HepG2 (cell line): ENCODE measurements around the gene RDH11. TPM values are rescaled to one million over a fixed set of nuclear protein-coding genes. Genes with fewer than 3 reads are reported as not detected.

Experiments used
- ASH2L ChIP-seq: fragments of 300-600, 200-600 bp; sonication (generic); IDR thresholded peaks from 2 replicates; pipeline ENCODE4 v1.7.0; 2017; ENCODE audit warnings: low read depth, mild to moderate bottlenecking, moderate library complexity, mixed read lengths, low read length; ENCODE audit not compliant: insufficient read length
- CC2D1A ChIP-seq: sonication (generic); formaldehyde crosslinking; IDR thresholded peaks from 2 replicates; pipeline ENCODE4 v1.8.1; 2023; ENCODE audit warnings: mild to moderate bottlenecking, missing genetic modification reagents
- HOXA5 ChIP-seq: sonication (generic); formaldehyde crosslinking; IDR thresholded peaks from 2 replicates; pipeline ENCODE4 v1.4.0; 2020; ENCODE audit warnings: missing genetic modification reagents
- KAT7 ChIP-seq: IDR thresholded peaks from 2 replicates; pipeline ENCODE4 v1.6.1; 2018; ENCODE audit warnings: borderline replicate concordance, missing compliant biosample characterization
- MEIS2 ChIP-seq: sonication (generic); formaldehyde crosslinking; IDR thresholded peaks from 2 replicates; pipeline ENCODE4 v1.9.0; 2021; ENCODE audit warnings: mild to moderate bottlenecking, missing genetic modification reagents
- NPAS2 ChIP-seq: sonication (generic); formaldehyde crosslinking; IDR thresholded peaks from 2 replicates; pipeline ENCODE4 v1.8.0; 2022; ENCODE audit warnings: mild to moderate bottlenecking, missing genetic modification reagents, borderline replicate concordance
- NR2C2 ChIP-seq: sonication (generic); formaldehyde crosslinking; IDR thresholded peaks from 2 replicates; pipeline ENCODE4 v1.4.0; 2020; ENCODE audit warnings: missing genetic modification reagents, mild to moderate bottlenecking, moderate library complexity, borderline replicate concordance
- SKI ChIP-seq: fragments of 450-650 bp; IDR thresholded peaks from one replicate; pipeline ENCODE4 v1.6.1; 2018; ENCODE audit warnings: mild to moderate bottlenecking; ENCODE audit not compliant: partially characterized antibody
- SNAI1 ChIP-seq: sonication (generic); formaldehyde crosslinking; IDR thresholded peaks from 2 replicates; pipeline ENCODE4 v1.5.0; 2020; ENCODE audit warnings: mild to moderate bottlenecking, missing genetic modification reagents, borderline replicate concordance
- SSRP1 ChIP-seq: IDR thresholded peaks from 2 replicates; pipeline ENCODE4 v1.6.1; 2016; ENCODE audit warnings: control low read depth
- SUZ12 ChIP-seq: fragments of 150-350 bp; IDR thresholded peaks from 2 replicates; pipeline ENCODE4 v1.6.1; 2014; ENCODE audit warnings: low read depth, low read length
- TOPORS ChIP-seq: sonication (generic); formaldehyde crosslinking; IDR thresholded peaks from 2 replicates; pipeline ENCODE4 v1.8.0; 2023; ENCODE audit warnings: mild to moderate bottlenecking, missing genetic modification reagents
- ZBTB7A ChIP-seq: sonication (generic); formaldehyde crosslinking; IDR thresholded peaks from 2 replicates; pipeline ENCODE4 v1.8.0; 2022; ENCODE audit warnings: mild to moderate bottlenecking, missing genetic modification reagents
- ZNF432 ChIP-seq: sonication (generic); formaldehyde crosslinking; IDR thresholded peaks from 2 replicates; pipeline ENCODE4 v1.5.0; 2020; ENCODE audit warnings: missing genetic modification reagents, mild to moderate bottlenecking, borderline replicate concordance
- ZNF713 ChIP-seq: sonication (generic); formaldehyde crosslinking; IDR thresholded peaks from 2 replicates; pipeline ENCODE4 v1.4.0; 2020; ENCODE audit warnings: mild to moderate bottlenecking, missing genetic modification reagents
- ZNF782 ChIP-seq: sonication (generic); formaldehyde crosslinking; IDR thresholded peaks from 2 replicates; pipeline ENCODE4 v1.4.0; 2020; ENCODE audit warnings: missing genetic modification reagents, mild to moderate bottlenecking, borderline replicate concordance
- polyA plus RNA-seq, 8 experiments: library from polyadenylated mRNA; depleted of rRNA in 3 of 8; stranded (reverse) in 7 of 8; unstranded in 1 of 8; fragments of >200 nt; fragmentation: Illumina TruSeq in 4 of 8; extraction: Trizol in 4 of 8; gene quantifications; 2 replicates each; pipeline versions ENCODE4 v1.2.1 to v1.2.3, GENCODE V29; 2011 to 2016; ENCODE audit warnings: low read depth in 4 of 8, missing spikeins in 1 of 8, mixed read lengths in 1 of 8; ENCODE audit not compliant: insufficient read depth in 1 of 8
- total RNA-seq, 5 experiments: library from RNA; depleted of rRNA; stranded (reverse); fragments of >200 nt; fragmentation: Illumina TruSeq; extraction: Trizol; gene quantifications; 2 replicates each; pipeline ENCODE4 v1.2.3, GENCODE V29; 2016; ENCODE audit warnings: low read depth in 1 of 5
- TF ChIP-seq, protein P1 (sequence below): sonication (generic); formaldehyde crosslinking; conservative IDR thresholded peaks from 2 replicates; pipeline ENCODE4 v1.4.0; 2020; ENCODE audit warnings: missing genetic modification reagents
- TF ChIP-seq, protein P2 (sequence below): sonication (generic); formaldehyde crosslinking; IDR thresholded peaks from 2 replicates; pipeline ENCODE4 v1.5.1; 2020; ENCODE audit warnings: missing genetic modification reagents, mild to moderate bottlenecking, borderline replicate concordance
- TF ChIP-seq, protein P3 (sequence below): sonication (generic); formaldehyde crosslinking; IDR thresholded peaks from 2 replicates; pipeline ENCODE4 v1.8.1; 2023; ENCODE audit warnings: mild to moderate bottlenecking, missing genetic modification reagents
- TF ChIP-seq, protein P4 (sequence below): IDR thresholded peaks from 2 replicates; pipeline ENCODE4 v1.6.1; 2012; ENCODE audit warnings: low read depth, low read length, improper control_type of control experiment
- TF ChIP-seq, protein P5 (sequence below): sonication (generic); formaldehyde crosslinking; conservative IDR thresholded peaks from 2 replicates; pipeline ENCODE4 v1.8.0; 2022; ENCODE audit warnings: mild to moderate bottlenecking, moderate library complexity, missing genetic modification reagents

RDH11 gene
- total and polyA plus RNA-seq, 2 of the 13 experiments (the other 11 are each of a cell fraction or from before 2014, with no cell fraction given) = 106 to 131 TPM

DNA sequence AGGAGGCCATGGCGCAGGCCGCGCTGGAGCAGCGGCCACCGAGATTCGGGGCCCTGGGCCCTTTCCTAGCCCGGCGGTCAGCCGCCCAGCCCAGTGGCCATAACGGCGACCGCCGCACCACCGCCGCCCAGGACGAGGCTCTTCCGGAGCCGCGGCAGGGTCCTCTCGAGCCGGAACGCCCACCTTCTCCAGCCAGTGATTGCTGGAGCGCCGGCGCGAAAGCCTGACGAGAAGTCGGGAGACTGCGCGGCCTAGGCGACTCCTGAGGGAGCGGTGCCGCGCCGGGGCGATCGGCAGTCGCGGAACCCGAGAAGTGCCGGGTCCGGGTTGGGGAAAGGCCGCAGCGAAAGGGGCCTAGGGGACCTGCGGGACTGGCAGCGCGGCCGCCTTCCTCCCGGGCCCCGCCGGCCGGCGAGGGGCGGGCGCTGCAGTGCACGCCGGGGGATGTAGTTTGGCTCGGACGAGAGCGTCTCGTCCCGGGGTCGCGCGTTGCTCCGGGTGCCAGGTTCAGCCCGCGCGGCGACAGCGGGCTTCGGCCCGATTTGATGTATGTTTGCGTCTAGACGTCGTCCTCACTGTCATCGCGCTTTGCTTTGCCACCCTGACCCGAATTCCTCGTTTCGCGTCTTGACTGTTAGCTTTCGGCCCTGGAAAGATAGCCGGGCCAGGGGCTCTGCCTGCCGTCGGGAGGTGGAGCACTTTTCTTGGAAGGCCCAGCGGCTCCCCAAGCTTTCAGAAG lies 20.9 kb downstream of the RDH11 start, which contains the start of gene VTI1B (continued):
- TF ChIP-seq, protein P1, sequence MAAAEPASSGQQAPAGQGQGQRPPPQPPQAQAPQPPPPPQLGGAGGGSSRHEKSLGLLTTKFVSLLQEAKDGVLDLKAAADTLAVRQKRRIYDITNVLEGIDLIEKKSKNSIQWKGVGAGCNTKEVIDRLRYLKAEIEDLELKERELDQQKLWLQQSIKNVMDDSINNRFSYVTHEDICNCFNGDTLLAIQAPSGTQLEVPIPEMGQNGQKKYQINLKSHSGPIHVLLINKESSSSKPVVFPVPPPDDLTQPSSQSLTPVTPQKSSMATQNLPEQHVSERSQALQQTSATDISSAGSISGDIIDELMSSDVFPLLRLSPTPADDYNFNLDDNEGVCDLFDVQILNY = no peak
- TF ChIP-seq ZNF432 (CRISPR knock-in tag) (no peak), TOPORS (CRISPR knock-in tag) (peak; percentile 82; the same call in 1 of the 2 replicates), NR2C2 (peak; percentile 74), ZBTB7A (CRISPR knock-in tag) (0 out of 2 replicates have a peak, but pooled peaks have one; percentile 60), ZNF713 (CRISPR knock-in tag) (no peak), SKI (peak; percentile 58), HOXA5 (CRISPR knock-in tag) (peak; percentile 81), KAT7 (CRISPR knock-in tag) (peak; percentile 92; the same call in 1 of the 2 replicates), ZNF782 (CRISPR knock-in tag) (peak; percentile 48; the same call in 1 of the 2 replicates), SNAI1 (0 out of 2 replicates have a peak, but pooled peaks have one; percentile 10), ASH2L (peak; percentile 95), CC2D1A (CRISPR knock-in tag) (no peak), SSRP1 (peak; percentile 21; the same call in 1 of the 2 replicates), NPAS2 (no peak), MEIS2 (CRISPR knock-in tag) (no peak; the same call in 1 of the 2 replicates), SUZ12 (peak; percentile 59)
- TF ChIP-seq, protein P2, sequence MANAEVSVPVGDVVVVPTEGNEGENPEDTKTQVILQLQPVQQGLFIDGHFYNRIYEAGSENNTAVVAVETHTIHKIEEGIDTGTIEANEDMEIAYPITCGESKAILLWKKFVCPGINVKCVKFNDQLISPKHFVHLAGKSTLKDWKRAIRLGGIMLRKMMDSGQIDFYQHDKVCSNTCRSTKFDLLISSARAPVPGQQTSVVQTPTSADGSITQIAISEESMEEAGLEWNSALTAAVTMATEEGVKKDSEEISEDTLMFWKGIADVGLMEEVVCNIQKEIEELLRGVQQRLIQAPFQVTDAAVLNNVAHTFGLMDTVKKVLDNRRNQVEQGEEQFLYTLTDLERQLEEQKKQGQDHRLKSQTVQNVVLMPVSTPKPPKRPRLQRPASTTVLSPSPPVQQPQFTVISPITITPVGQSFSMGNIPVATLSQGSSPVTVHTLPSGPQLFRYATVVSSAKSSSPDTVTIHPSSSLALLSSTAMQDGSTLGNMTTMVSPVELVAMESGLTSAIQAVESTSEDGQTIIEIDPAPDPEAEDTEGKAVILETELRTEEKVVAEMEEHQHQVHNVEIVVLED = peak; percentile 84; the same call in 1 of the 2 replicates
- TF ChIP-seq, protein P3, sequence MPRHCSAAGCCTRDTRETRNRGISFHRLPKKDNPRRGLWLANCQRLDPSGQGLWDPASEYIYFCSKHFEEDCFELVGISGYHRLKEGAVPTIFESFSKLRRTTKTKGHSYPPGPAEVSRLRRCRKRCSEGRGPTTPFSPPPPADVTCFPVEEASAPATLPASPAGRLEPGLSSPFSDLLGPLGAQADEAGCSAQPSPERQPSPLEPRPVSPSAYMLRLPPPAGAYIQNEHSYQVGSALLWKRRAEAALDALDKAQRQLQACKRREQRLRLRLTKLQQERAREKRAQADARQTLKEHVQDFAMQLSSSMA (CRISPR knock-in tag) = peak; percentile 87; the same call in 1 of the 2 replicates
- TF ChIP-seq, protein P4, sequence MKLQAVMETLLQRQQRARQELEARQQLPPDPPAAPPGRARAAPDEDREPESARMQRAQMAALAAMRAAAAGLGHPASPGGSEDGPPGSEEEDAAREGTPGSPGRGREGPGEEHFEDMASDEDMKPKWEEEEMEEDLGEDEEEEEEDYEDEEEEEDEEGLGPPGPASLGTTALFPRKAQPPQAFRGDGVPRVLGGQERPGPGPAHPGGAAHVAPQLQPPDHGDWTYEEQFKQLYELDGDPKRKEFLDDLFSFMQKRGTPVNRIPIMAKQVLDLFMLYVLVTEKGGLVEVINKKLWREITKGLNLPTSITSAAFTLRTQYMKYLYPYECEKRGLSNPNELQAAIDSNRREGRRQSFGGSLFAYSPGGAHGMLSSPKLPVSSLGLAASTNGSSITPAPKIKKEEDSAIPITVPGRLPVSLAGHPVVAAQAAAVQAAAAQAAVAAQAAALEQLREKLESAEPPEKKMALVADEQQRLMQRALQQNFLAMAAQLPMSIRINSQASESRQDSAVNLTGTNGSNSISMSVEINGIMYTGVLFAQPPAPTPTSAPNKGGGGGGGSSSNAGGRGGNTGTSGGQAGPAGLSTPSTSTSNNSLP = no peak
- TF ChIP-seq, protein P5, sequence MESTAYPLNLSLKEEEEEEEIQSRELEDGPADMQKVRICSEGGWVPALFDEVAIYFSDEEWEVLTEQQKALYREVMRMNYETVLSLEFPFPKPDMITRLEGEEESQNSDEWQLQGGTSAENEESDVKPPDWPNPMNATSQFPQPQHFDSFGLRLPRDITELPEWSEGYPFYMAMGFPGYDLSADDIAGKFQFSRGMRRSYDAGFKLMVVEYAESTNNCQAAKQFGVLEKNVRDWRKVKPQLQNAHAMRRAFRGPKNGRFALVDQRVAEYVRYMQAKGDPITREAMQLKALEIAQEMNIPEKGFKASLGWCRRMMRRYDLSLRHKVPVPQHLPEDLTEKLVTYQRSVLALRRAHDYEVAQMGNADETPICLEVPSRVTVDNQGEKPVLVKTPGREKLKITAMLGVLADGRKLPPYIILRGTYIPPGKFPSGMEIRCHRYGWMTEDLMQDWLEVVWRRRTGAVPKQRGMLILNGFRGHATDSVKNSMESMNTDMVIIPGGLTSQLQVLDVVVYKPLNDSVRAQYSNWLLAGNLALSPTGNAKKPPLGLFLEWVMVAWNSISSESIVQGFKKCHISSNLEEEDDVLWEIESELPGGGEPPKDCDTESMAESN = 0 out of 2 replicates have a peak, but pooled peaks have one; percentile 21
